Hepatocyte (in vitro differentiated cells): ENCODE data around the gene ARHGAP9.

ENCODE experiments used
- EZH2phosphoT487 ChIP-seq: fragments of 200-600 bp; sonication (generic); IDR thresholded peaks from one replicate; pipeline ENCODE4 v1.6.1; 2018; ENCODE audit warnings: antibody characterized with exemption, mild to moderate bottlenecking, low read depth, moderate library complexity; ENCODE audit not compliant: unreplicated experiment, severe bottlenecking
- TF ChIP-seq, protein P1 (sequence below): fragments of 200-600 bp; sonication (generic); IDR thresholded peaks from 2 replicates; pipeline ENCODE4 v1.5.1; 2016; ENCODE audit warnings: antibody characterized with exemption, mild to moderate bottlenecking; ENCODE audit not compliant: poor library complexity

DNA sequence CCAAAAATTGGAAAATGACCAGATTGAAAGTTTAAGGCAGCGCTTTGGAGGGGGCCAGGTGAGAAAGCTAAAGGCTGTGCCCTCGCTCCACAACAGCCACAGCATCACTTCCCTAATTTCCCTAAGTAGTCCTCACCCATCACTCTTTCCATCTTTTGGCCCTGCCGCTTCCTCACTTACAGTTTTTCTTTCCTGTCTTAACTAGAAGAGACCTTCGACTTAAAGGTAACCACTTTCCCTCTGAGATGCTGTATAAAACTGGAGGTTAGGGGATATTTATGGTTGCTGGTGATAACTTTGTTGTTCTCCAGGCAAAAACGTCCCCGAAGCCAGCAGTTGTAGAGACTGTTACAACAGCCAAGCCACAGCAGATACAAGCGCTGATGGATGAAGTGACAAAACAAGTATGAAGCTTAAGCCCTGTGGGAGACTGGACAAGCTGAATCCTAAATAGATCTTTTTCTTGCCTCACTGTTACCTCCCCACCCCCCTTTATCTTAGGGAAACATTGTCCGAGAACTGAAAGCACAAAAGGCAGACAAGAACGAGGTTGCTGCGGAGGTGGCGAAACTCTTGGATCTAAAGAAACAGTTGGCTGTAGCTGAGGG is 36.4 kb upstream of the ARHGAP9 start:
- TF ChIP-seq, protein P1, sequence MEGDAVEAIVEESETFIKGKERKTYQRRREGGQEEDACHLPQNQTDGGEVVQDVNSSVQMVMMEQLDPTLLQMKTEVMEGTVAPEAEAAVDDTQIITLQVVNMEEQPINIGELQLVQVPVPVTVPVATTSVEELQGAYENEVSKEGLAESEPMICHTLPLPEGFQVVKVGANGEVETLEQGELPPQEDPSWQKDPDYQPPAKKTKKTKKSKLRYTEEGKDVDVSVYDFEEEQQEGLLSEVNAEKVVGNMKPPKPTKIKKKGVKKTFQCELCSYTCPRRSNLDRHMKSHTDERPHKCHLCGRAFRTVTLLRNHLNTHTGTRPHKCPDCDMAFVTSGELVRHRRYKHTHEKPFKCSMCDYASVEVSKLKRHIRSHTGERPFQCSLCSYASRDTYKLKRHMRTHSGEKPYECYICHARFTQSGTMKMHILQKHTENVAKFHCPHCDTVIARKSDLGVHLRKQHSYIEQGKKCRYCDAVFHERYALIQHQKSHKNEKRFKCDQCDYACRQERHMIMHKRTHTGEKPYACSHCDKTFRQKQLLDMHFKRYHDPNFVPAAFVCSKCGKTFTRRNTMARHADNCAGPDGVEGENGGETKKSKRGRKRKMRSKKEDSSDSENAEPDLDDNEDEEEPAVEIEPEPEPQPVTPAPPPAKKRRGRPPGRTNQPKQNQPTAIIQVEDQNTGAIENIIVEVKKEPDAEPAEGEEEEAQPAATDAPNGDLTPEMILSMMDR = no peak
- TF ChIP-seq EZH2phosphoT487 = no peak
